Upper lobe of left lung (tissue), 4 donors: Measurements from ENCODE around the gene LBHD1.
"Not testable (repeated sequence)": the region's sequence is repeated elsewhere in the genome, so short reads cannot be mapped to it uniquely, and the experiment has no call there.

Experiments
- POLR2A ChIP-seq, 4 donors: fragments of 450-650 bp; IDR thresholded peaks; one replicate each; pipeline ENCODE4 v1.5.1; 2016 to 2017; ENCODE audit warnings: antibody characterized with exemption in 4 of 4, mild to moderate bottlenecking in 2 of 4
- TF ChIP-seq, protein P1 (sequence below), 6 experiments: fragments of 450-650 bp in 4 of 6; fragments of 200-600 bp in 2 of 6; sonication (generic) in 2 of 6; IDR thresholded peaks; one replicate each; pipeline ENCODE4 v1.5.1; 2016 to 2019; ENCODE audit warnings: antibody characterized with exemption in 6 of 6

DNA sequence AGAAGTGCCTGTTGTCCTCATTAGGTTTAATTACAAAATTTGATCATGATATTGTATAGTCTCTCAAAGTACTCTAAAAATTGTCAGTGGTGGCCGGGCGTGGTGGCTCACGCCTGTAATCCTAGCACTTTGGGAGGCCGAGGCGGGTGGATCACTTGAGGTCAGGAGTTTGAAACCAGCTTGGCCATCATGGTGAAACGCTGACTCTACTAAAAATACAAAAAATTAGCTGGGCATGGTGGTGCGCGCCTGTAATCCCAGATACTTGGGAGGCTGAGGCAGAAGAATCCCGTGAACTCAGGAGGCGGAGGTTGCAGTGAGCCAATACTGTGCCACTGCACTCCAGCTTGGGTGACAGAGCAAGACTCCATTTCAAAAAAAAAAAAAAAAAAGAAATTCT lies 3.3 kb upstream of the LBHD1 start:
- TF ChIP-seq POLR2A (IDR thresholded peaks at IDR 0.05) = not testable (repeated sequence)
- TF ChIP-seq, protein P1, sequence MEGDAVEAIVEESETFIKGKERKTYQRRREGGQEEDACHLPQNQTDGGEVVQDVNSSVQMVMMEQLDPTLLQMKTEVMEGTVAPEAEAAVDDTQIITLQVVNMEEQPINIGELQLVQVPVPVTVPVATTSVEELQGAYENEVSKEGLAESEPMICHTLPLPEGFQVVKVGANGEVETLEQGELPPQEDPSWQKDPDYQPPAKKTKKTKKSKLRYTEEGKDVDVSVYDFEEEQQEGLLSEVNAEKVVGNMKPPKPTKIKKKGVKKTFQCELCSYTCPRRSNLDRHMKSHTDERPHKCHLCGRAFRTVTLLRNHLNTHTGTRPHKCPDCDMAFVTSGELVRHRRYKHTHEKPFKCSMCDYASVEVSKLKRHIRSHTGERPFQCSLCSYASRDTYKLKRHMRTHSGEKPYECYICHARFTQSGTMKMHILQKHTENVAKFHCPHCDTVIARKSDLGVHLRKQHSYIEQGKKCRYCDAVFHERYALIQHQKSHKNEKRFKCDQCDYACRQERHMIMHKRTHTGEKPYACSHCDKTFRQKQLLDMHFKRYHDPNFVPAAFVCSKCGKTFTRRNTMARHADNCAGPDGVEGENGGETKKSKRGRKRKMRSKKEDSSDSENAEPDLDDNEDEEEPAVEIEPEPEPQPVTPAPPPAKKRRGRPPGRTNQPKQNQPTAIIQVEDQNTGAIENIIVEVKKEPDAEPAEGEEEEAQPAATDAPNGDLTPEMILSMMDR (IDR thresholded peaks at IDR 0.05) = not testable (repeated sequence)
